Measurements from ENCODE around the gene MCF2L. TPM values are rescaled to one million over a fixed set of nuclear protein-coding genes. Genes with fewer than 3 reads are reported as not detected.

Gene MCF2L
- total RNA-seq, 1 donor from 2014 or later: 5.6 TPM

DNA sequence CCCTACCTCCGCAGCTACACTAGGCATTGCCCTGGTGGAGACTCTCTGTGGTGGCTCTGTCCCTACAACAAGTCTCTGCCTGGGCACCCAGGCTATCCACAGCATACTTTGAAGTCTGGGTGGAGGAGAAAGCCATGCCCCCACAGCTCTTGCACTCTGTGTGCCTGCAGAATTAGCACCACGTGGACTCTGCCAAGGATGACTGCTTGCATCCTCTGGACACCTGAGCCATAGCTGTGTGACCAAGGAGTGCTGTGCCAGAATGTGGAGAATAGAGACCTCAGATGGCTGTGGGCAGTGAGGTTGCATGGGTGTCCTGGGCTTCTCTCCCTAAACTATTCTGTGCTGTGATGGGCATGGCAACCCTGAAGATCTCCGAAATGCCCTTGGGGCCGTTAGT, 21.2 kb upstream of the MCF2L start:
- Mint-ChIP-seq H3K27ac (ENCODE audit: unreplicated experiment) (no peak overlapping the region), H3K9me3 (ENCODE audit: unreplicated experiment) (no peaks in the 10 kb centered on the region), H3K27me3 (ENCODE audit: unreplicated experiment) (peaks cover 62% of the 10 kb centered on the region), H3K4me3 (ENCODE audit: unreplicated experiment) (no peak overlapping the region), H3K36me3 (ENCODE audit: unreplicated experiment) (no peaks in the 10 kb centered on the region), H3K4me1 (ENCODE audit: unreplicated experiment) (peaks cover 3% of the 10 kb centered on the region)
- TF ChIP-seq, protein P1, sequence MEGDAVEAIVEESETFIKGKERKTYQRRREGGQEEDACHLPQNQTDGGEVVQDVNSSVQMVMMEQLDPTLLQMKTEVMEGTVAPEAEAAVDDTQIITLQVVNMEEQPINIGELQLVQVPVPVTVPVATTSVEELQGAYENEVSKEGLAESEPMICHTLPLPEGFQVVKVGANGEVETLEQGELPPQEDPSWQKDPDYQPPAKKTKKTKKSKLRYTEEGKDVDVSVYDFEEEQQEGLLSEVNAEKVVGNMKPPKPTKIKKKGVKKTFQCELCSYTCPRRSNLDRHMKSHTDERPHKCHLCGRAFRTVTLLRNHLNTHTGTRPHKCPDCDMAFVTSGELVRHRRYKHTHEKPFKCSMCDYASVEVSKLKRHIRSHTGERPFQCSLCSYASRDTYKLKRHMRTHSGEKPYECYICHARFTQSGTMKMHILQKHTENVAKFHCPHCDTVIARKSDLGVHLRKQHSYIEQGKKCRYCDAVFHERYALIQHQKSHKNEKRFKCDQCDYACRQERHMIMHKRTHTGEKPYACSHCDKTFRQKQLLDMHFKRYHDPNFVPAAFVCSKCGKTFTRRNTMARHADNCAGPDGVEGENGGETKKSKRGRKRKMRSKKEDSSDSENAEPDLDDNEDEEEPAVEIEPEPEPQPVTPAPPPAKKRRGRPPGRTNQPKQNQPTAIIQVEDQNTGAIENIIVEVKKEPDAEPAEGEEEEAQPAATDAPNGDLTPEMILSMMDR (IDR thresholded peaks at IDR 0.05): no peak
- DNase-seq (ENCODE audit: extremely low spot score, unreplicated experiment): no peak

GRCh38 chr13:112951674-112952371, 17.2 kb upstream of the MCF2L start:
- DNase-seq (ENCODE audit: extremely low spot score, unreplicated experiment): no peak
- Mint-ChIP-seq H3K4me3 (ENCODE audit: unreplicated experiment) (no peak overlapping the region), H3K36me3 (ENCODE audit: unreplicated experiment) (no peaks in the 10 kb centered on the region), H3K4me1 (ENCODE audit: unreplicated experiment) (peaks cover under 1% of the 10 kb centered on the region), H3K27ac (ENCODE audit: unreplicated experiment) (no peak overlapping the region), H3K9me3 (ENCODE audit: unreplicated experiment) (no peaks in the 10 kb centered on the region), H3K27me3 (ENCODE audit: unreplicated experiment) (peaks cover 62% of the 10 kb centered on the region)
- TF ChIP-seq, protein P1 (IDR thresholded peaks at IDR 0.05): no peak

DNA sequence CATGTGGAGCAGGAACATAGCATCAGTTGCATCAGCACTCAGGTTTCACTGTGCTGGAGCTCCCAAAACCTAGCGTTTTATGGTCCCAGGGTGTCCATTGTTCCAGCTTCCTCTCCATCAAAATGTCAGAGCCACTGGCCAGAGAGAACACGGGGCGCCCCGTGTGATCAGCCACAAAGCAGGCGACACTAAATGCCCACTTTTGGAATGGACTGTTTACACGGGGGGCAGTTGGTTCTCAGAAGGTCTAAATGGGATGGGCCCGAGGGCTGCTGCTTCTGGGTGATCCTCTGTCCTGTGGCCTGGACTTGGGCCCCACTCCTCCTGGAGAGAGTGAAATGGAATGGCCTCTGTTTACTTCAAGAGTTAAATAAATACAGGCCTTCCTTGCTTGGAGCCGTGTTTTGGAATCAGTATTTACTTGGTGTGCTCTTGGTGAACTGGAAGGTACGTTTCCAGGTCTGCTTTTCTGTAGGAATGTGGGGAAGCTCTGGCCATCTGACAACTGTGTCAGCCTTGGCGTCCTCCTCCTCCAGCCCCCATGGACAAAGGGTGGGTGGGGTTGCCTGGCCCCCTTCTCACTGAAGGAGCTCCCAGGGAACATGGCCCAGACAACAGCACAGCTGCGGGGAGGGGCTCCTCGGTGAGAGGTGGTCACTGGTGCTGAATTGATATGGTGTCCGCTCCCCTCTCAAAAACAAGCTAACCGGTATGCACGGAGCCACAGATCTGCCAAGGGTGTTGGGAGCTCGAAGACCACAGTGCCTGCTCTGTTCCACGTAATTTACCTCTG, 16.1 kb upstream of the MCF2L start:
- H3K9me3 Mint-ChIP-seq (ENCODE audit: unreplicated experiment): no peaks in the 10 kb centered on the region
- TF ChIP-seq, protein P1 (IDR thresholded peaks at IDR 0.05): no peak
- no peak for DNase-seq (ENCODE audit: extremely low spot score, unreplicated experiment)
- H3K4me3 Mint-ChIP-seq (ENCODE audit: unreplicated experiment): no peak overlapping the region
- peaks cover 64% of the 10 kb centered on the region for H3K27me3 Mint-ChIP-seq (ENCODE audit: unreplicated experiment)
- no peaks in the 10 kb centered on the region for H3K36me3 Mint-ChIP-seq (ENCODE audit: unreplicated experiment)
- H3K27ac Mint-ChIP-seq (ENCODE audit: unreplicated experiment): no peak overlapping the region
- H3K4me1 Mint-ChIP-seq (ENCODE audit: unreplicated experiment): peaks cover 7% of the 10 kb centered on the region

GRCh38 chr13:112953591-112954487, 15.2 kb upstream of the MCF2L start:
- Mint-ChIP-seq H3K27ac (ENCODE audit: unreplicated experiment) (no peak overlapping the region), H3K4me3 (ENCODE audit: unreplicated experiment) (no peak overlapping the region), H3K4me1 (ENCODE audit: unreplicated experiment) (peaks cover 7% of the 10 kb centered on the region), H3K27me3 (ENCODE audit: unreplicated experiment) (peaks cover 64% of the 10 kb centered on the region), H3K9me3 (ENCODE audit: unreplicated experiment) (no peaks in the 10 kb centered on the region), H3K36me3 (ENCODE audit: unreplicated experiment) (no peaks in the 10 kb centered on the region)
- no peak for DNase-seq (ENCODE audit: extremely low spot score, unreplicated experiment)
- TF ChIP-seq, protein P1 (IDR thresholded peaks at IDR 0.05): no peak

Data from osteocyte (in vitro differentiated cells).